ENCODE measurements around the gene DUSP9. TPM values are rescaled to one million over a fixed set of nuclear protein-coding genes. Genes with fewer than 3 reads are reported as not detected.

DUSP9 gene
- total RNA-seq, 1 donor from 2014 or later, result not detected

DNA sequence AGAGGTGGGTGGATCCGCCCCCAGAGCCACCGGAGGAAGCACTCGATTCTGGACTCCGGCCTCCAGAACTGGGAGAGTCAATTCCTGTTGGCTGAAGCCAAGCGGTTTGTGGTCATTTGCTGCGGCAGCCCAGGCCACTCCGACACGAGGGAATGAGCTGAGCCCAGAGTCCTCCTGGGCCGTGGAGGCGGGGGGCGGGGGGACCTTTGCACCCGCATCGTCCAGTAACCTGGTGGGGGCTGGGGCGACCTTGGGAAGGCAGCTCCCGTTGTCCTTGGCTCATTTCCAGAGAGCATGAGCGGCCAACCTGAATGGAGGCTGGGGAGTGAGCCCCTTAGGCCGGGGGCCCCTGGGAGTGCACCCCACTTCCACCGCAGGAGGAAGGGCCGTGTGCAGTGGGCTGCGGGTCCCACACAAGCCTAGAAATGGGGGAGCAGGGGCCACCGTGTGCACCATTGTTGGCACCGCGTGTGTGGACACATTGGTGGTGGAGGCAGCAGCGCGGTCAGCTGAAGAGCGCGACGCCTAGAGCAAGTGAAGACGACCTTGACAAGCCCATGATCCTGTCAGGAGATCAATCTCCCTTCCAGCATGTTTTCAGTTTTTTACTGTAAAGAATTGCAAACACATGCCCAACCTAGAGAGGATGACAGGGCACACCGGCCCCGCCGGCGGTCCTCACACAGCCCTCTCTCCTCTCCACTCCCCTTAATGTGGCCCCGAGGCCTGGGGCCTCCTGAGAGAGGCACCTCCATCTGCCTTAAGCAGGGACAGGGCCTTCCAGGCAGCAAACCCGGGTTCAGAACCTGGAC lies 19.9 kb upstream of the DUSP9 start:
- H3K27me3 ChIP-seq (ENCODE audit: low read depth), result peaks cover 4% of the 10 kb centered on the region
- no peaks in the 10 kb centered on the region for H3K9me3 ChIP-seq (replicated peaks)
- TF ChIP-seq CTCF (IDR thresholded peaks at IDR 0.05; ENCODE audit: borderline replicate concordance), result no peak
- H3K4me1 ChIP-seq, result no peaks in the 10 kb centered on the region
- intact Hi-C loops (cut with micrococcal nuclease), result no loop called here
- no peak overlapping the region for H3K27ac ChIP-seq (replicated peaks)
- H3K4me3 ChIP-seq, result no peak overlapping the region
- no peaks in the 10 kb centered on the region for H3K36me3 ChIP-seq
- no peak for DNase-seq

DNA sequence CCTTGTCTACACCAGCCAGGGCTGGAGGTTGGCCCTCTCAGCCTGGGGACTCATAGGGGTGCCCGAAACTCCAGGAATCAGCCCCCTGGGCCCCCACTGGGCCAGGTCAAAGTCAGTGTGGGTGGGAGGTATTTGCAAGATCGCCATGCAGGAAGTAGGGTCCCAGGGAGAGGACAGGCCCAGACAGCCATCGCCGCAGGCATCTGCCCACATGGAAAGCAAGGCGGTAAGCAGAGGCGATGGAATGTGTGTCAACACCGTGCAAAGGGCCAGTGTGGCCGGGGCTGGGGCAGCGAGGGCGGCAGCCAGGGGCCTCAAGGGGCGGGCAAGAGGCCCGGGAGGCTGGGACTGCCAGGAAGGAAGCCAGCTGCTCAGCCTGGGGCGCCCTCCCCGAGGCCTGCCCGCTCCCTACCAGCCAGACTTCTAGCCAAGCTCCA lies 19.3 kb upstream of the DUSP9 start:
- no peak for DNase-seq
- no peaks in the 10 kb centered on the region for H3K4me1 ChIP-seq
- H3K27me3 ChIP-seq (ENCODE audit: low read depth), result peaks cover 4% of the 10 kb centered on the region
- H3K9me3 ChIP-seq (replicated peaks), result no peaks in the 10 kb centered on the region
- TF ChIP-seq CTCF (IDR thresholded peaks at IDR 0.05; ENCODE audit: borderline replicate concordance), result no peak
- no peaks in the 10 kb centered on the region for H3K36me3 ChIP-seq
- intact Hi-C loops (cut with micrococcal nuclease), result no loop called here
- H3K27ac ChIP-seq (replicated peaks), result no peak overlapping the region
- no peak overlapping the region for H3K4me3 ChIP-seq

DNA sequence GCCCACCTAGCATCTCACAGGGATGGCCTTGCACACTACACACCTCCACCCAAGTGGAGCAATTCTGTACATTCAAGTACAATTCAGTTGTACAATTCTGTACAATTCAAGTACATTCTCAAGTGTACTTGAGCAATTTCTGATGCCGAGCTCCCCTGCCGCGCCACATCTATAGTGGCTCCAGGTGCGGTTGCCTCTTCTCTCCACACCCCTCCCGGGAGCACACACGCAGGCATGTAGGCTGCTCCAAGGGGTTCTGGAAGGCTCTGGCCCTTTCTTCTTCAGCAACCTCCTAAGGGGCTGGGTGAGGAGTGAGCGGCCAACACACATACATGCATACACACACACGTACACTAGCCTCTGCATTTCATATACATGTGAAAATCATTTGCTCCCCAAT lies 18.9 kb upstream of the DUSP9 start:
- Histone ChIP-seq H3K27me3 (ENCODE audit: low read depth) (peaks cover 4% of the 10 kb centered on the region), H3K4me3 (no peak overlapping the region), H3K4me1 (no peaks in the 10 kb centered on the region), H3K27ac (replicated peaks) (no peak overlapping the region), H3K36me3 (no peaks in the 10 kb centered on the region), H3K9me3 (replicated peaks) (no peaks in the 10 kb centered on the region)
- TF ChIP-seq CTCF (IDR thresholded peaks at IDR 0.05; ENCODE audit: borderline replicate concordance), result no peak
- intact Hi-C loops (cut with micrococcal nuclease), result no loop called here
- no peak for DNase-seq

- no peaks in the 10 kb centered on the region for H3K36me3 ChIP-seq
- no peaks in the 10 kb centered on the region for H3K9me3 ChIP-seq (replicated peaks)
- intact Hi-C loops (cut with micrococcal nuclease), result no loop called here
- H3K27ac ChIP-seq (replicated peaks), result no peak overlapping the region
- no peak for TF ChIP-seq CTCF (IDR thresholded peaks at IDR 0.05; ENCODE audit: borderline replicate concordance)
- peaks cover 4% of the 10 kb centered on the region for H3K27me3 ChIP-seq (ENCODE audit: low read depth)
- H3K4me1 ChIP-seq, result no peaks in the 10 kb centered on the region
- no peak for DNase-seq
- no peak overlapping the region for H3K4me3 ChIP-seq
These were observed 18.3 kb upstream of the DUSP9 start for GRCh38 chrX:153628665-153629064.

- Histone ChIP-seq H3K36me3 (no peaks in the 10 kb centered on the region), H3K4me1 (no peaks in the 10 kb centered on the region), H3K27ac (replicated peaks) (no peak overlapping the region), H3K4me3 (no peak overlapping the region), H3K9me3 (replicated peaks) (no peaks in the 10 kb centered on the region), H3K27me3 (ENCODE audit: low read depth) (no peaks in the 10 kb centered on the region)
- DNase-seq, result no peak
- intact Hi-C loops (cut with micrococcal nuclease), result no loop called here
- TF ChIP-seq CTCF (IDR thresholded peaks at IDR 0.05; ENCODE audit: borderline replicate concordance), result no peak
These were observed 15.7 kb upstream of the DUSP9 start for GRCh38 chrX:153631346-153631745.
